IMR-90 (cell line): ENCODE data around the gene KCNMA1. TPM values are rescaled to one million over a fixed set of nuclear protein-coding genes. Genes with fewer than 3 reads are reported as not detected.

Source experiments
- ATAC-seq: fragments of 200-7000 bp; cut with Tn5 transposase; 2 replicates; pipeline ENCODE4 v1.9.1; 2020; ENCODE audit warnings: low read depth, mild to moderate bottlenecking, moderate library complexity
- BruUV-seq: library from RNA; stranded (reverse); fragments of 400-500 nt; replicated peaks from 2 replicates; lab custom pipeline; 2021; lab: Mats Ljungman, UMichigan
- CTCF ChIA-PET: fragments of 300-600 bp; formaldehyde crosslinking; extraction: SDS; loops from one replicate; lab custom pipeline; 2021; ENCODE audit warnings: antibody characterized with exemption; lab: Yijun Ruan, JAX
- POLR2A ChIA-PET: fragments of 300-600 bp; sonication (Branson Sonifier 250); formaldehyde crosslinking; loops from one replicate; lab custom pipeline; 2022; ENCODE audit warnings: antibody characterized with exemption; ENCODE audit not compliant: unreplicated experiment; lab: Charles Lee
- DNase-seq: peaks from one replicate; pipeline ENCODE4 v3.0.0; 2013
- H2AFZ ChIP-seq: replicated peaks from 2 replicates; pipeline ENCODE3; 2013; ENCODE audit warnings: low read length, mild to moderate bottlenecking; ENCODE audit not compliant: poor library complexity
- H2AK5ac ChIP-seq: 2 replicates; pipeline ENCODE4 v1.6.1; 2013; ENCODE audit warnings: low read depth, low read length, inconsistent platforms
- H2AK9ac ChIP-seq: replicated peaks from 2 replicates; pipeline ENCODE3; 2013; ENCODE audit warnings: mild to moderate bottlenecking, low read depth, low read length, moderate library complexity; ENCODE audit not compliant: poor library complexity
- H2BK120ac ChIP-seq: 2 replicates; pipeline ENCODE4 v1.6.1; 2013; ENCODE audit warnings: low read depth, low read length, inconsistent platforms
- H2BK15ac ChIP-seq: 3 replicates; pipeline ENCODE4 v1.6.1; 2013; ENCODE audit warnings: low read depth, low read length, inconsistent platforms
- H2BK20ac ChIP-seq: 2 replicates; pipeline ENCODE4 v1.6.1; 2013; ENCODE audit warnings: low read depth, mild to moderate bottlenecking, inconsistent platforms, low read length, moderate library complexity
- H2BK5ac ChIP-seq: 2 replicates; pipeline ENCODE4 v1.6.1; 2013; ENCODE audit warnings: mild to moderate bottlenecking, low read depth, low read length, inconsistent platforms; ENCODE audit not compliant: poor library complexity, severe bottlenecking
- H3K14ac ChIP-seq: replicated peaks from 2 replicates; pipeline ENCODE4 v1.6.1; 2013; ENCODE audit warnings: low read depth, low read length, inconsistent platforms
- H3K18ac ChIP-seq: 2 replicates; pipeline ENCODE4 v1.6.1; 2013; ENCODE audit warnings: low read depth, low read length, control low read depth
- H3K23ac ChIP-seq: 2 replicates; pipeline ENCODE4 v1.6.1; 2013; ENCODE audit warnings: low read depth, low read length, inconsistent platforms
- H3K27ac ChIP-seq: 2 replicates; pipeline ENCODE4 v1.5.1; 2013; ENCODE audit warnings: mild to moderate bottlenecking, control low read depth, low read length; ENCODE audit not compliant: insufficient read depth
- H3K27me3 ChIP-seq: 2 replicates; pipeline ENCODE4 v1.6.1; 2013; ENCODE audit warnings: low read length; ENCODE audit not compliant: control insufficient read depth, insufficient read depth
- H3K36me3 ChIP-seq: 2 replicates; pipeline ENCODE4 v1.6.1; 2013; ENCODE audit warnings: low read length, mixed read lengths; ENCODE audit not compliant: control insufficient read depth, insufficient read depth
- H3K4ac ChIP-seq: 2 replicates; pipeline ENCODE4 v1.6.1; 2013; ENCODE audit warnings: low read depth, low read length, inconsistent platforms
- H3K4me1 ChIP-seq: 2 replicates; pipeline ENCODE4 v1.6.1; 2013; ENCODE audit warnings: low read length, mixed read lengths; ENCODE audit not compliant: control insufficient read depth, insufficient read depth
- H3K4me2 ChIP-seq: 2 replicates; pipeline ENCODE4 v1.6.1; 2013; ENCODE audit warnings: low read depth, mild to moderate bottlenecking, control low read depth, low read length, moderate library complexity
- H3K4me3 ChIP-seq: 2 replicates; pipeline ENCODE4 v1.5.1; 2013; ENCODE audit warnings: low read depth, mild to moderate bottlenecking, control low read depth, low read length, moderate library complexity; ENCODE audit not compliant: insufficient read depth
- H3K56ac ChIP-seq: 2 replicates; pipeline ENCODE4 v1.6.1; 2013; ENCODE audit warnings: low read length, inconsistent platforms; ENCODE audit not compliant: insufficient read depth; ENCODE audit errors: extremely low read depth
- H3K79me1 ChIP-seq, 2 experiments: 2 replicates each; pipeline ENCODE4 v1.6.1; 2013; ENCODE audit warnings: low read length in 2 of 2, inconsistent platforms in 1 of 2, low read depth in 1 of 2
- H3K9ac ChIP-seq: 2 replicates; pipeline ENCODE4 v1.6.1; 2013; ENCODE audit warnings: low read depth, low read length, control low read depth
- H3K9me1 ChIP-seq: 2 replicates; pipeline ENCODE4 v1.6.1; 2013; ENCODE audit warnings: low read length, inconsistent platforms; ENCODE audit not compliant: insufficient read depth
- H3K9me3 ChIP-seq: 2 replicates; pipeline ENCODE4 v1.6.1; 2013; ENCODE audit warnings: low read length; ENCODE audit not compliant: control insufficient read depth, insufficient read depth
- H4K20me1 ChIP-seq: 2 replicates; pipeline ENCODE4 v1.6.1; 2013; ENCODE audit warnings: low read length, inconsistent platforms; ENCODE audit not compliant: insufficient read depth
- H4K5ac ChIP-seq: 2 replicates; pipeline ENCODE4 v1.6.1; 2013; ENCODE audit warnings: mild to moderate bottlenecking, low read depth, low read length, control low read depth
- H4K8ac ChIP-seq, 2 experiments: 2 replicates each; pipeline ENCODE4 v1.6.1; 2013; ENCODE audit warnings: low read depth in 2 of 2, low read length in 2 of 2, control low read depth in 1 of 2, inconsistent platforms in 1 of 2
- H4K91ac ChIP-seq: 2 replicates; pipeline ENCODE4 v1.6.1; 2013; ENCODE audit warnings: low read depth, low read length, inconsistent platforms; ENCODE audit not compliant: insufficient read depth
- BHLHE40 ChIP-seq: fragments of 150-350 bp; IDR thresholded peaks from 2 replicates; pipeline ENCODE4 v1.6.1; 2016; ENCODE audit warnings: mild to moderate bottlenecking, low read depth, low read length
- CEBPB ChIP-seq: IDR thresholded peaks from 2 replicates; pipeline ENCODE4 v1.6.1; 2012; ENCODE audit warnings: low read depth, low read length, improper control_type of control experiment
- CHD1 ChIP-seq: IDR thresholded peaks from 2 replicates; pipeline ENCODE4 v1.6.1; 2012; ENCODE audit warnings: low read depth, low read length, improper control_type of control experiment
- FOS ChIP-seq: fragments of 150-350 bp; IDR thresholded peaks from 2 replicates; pipeline ENCODE4 v1.6.1; 2016; ENCODE audit warnings: low read depth, low read length
- MAFK ChIP-seq: IDR thresholded peaks from 2 replicates; pipeline ENCODE4 v1.6.1; 2012; ENCODE audit warnings: low read depth, low read length, improper control_type of control experiment
- MAZ ChIP-seq: IDR thresholded peaks from 2 replicates; pipeline ENCODE4 v1.6.1; 2012; ENCODE audit warnings: low read depth, mild to moderate bottlenecking, low read length, improper control_type of control experiment, moderate library complexity, borderline replicate concordance
- MXI1 ChIP-seq: IDR thresholded peaks from 2 replicates; pipeline ENCODE4 v1.6.1; 2012; ENCODE audit warnings: low read depth, mild to moderate bottlenecking, low read length, moderate library complexity, borderline replicate concordance
- NFE2L2 ChIP-seq: fragments of 150-350 bp; IDR thresholded peaks from 2 replicates; pipeline ENCODE4 v1.6.1; 2016; ENCODE audit warnings: low read depth, mild to moderate bottlenecking, low read length
- POLR2A ChIP-seq: IDR thresholded peaks from 2 replicates; pipeline ENCODE4 v1.6.1; 2012; ENCODE audit warnings: mild to moderate bottlenecking, low read depth, low read length
- RAD21 ChIP-seq: IDR thresholded peaks from 2 replicates; pipeline ENCODE4 v1.6.1; 2012; ENCODE audit warnings: low read length, improper control_type of control experiment
- RCOR1 ChIP-seq: IDR thresholded peaks from 2 replicates; pipeline ENCODE4 v1.6.1; 2012; ENCODE audit warnings: mild to moderate bottlenecking, low read length, improper control_type of control experiment; ENCODE audit not compliant: insufficient replicate concordance
- RFX5 ChIP-seq: IDR thresholded peaks from 2 replicates; pipeline ENCODE4 v1.8.0; 2012; ENCODE audit warnings: low read depth, mild to moderate bottlenecking, low read length, moderate library complexity
- dilution Hi-C: fragments of 300-500 bp; cut with HindIII; formaldehyde crosslinking; loops from one replicate; pipeline ENCODE4 v1.14.3; 2018; ENCODE audit warnings: low sequenced_read_pairs; ENCODE audit not compliant: unreplicated experiment
- in situ Hi-C: fragments of 300-500 bp; cut with MboI; formaldehyde crosslinking; loops from 3 replicates; pipeline ENCODE4 v1.14.3; 2019; ENCODE audit warnings: low sequenced_read_pairs, inconsistent platforms, mixed read lengths
- intact Hi-C: fragments of 100-400 bp; cut with micrococcal nuclease; formaldehyde crosslinking; loops from 2 replicates; pipeline ENCODE4 v1.10.0; 2022
- polyA plus RNA-seq, 3 experiments: library from polyadenylated mRNA; depleted of rRNA; stranded (reverse); fragments of >200 nt; gene quantifications; 2 replicates each; pipeline ENCODE4 v1.2.3, GENCODE V29; 2012; ENCODE audit warnings: low replicate concordance in 1 of 3
- total RNA-seq: library from RNA; depleted of rRNA; stranded (reverse); fragments of >200 nt; gene quantifications from 2 replicates; pipeline ENCODE4 v1.2.3, GENCODE V29; 2012
- TF ChIP-seq, protein P1 (sequence below): fragments of 150-350 bp; IDR thresholded peaks from 2 replicates; pipeline ENCODE4 v1.6.1; 2016; ENCODE audit warnings: low read depth, mild to moderate bottlenecking, low read length, moderate library complexity, borderline replicate concordance
- TF ChIP-seq, protein P2 (sequence below): fragments of 150-350 bp; IDR thresholded peaks from 2 replicates; pipeline ENCODE4 v1.6.1; 2017; ENCODE audit warnings: mild to moderate bottlenecking, antibody characterized with exemption, low read length, low read depth

Gene KCNMA1
- total and polyA plus RNA-seq, 2 of the 4 experiments (the other 2 are of a cell fraction): 25.6 to 29.6 TPM

DNA sequence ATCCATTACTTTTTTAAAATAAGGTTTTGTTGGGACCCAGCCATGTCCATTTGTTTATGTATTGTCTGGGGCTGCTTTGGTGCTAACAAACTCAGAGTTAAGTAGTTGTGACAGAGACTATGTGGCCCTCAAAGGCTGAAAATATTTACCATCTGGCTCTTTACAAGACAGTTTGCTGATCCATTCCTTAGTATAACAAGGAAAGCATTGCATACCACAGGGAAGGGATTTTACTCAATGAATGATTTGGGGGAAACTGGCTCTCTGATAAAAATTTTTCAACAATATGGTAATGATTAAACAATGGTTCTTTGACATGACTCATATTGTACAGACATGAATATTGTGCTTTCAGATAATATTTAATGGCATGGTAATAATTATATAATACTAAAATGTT lies 738.1 kb downstream of the KCNMA1 start:
- Histone ChIP-seq H2AFZ (no peak overlapping the region), H2BK15ac (no peak overlapping the region), H2BK20ac (no peak overlapping the region), H3K27ac (no peak overlapping the region), H2BK5ac (no peak overlapping the region), H3K14ac (no peak overlapping the region), H3K18ac (no peak overlapping the region), H3K4me1 (no peaks in the 10 kb centered on the region), H2BK120ac (no peak overlapping the region), H4K5ac (no peak overlapping the region), H4K91ac (no peak overlapping the region), H3K9ac (no peak overlapping the region), H3K4me3 (no peak overlapping the region), H3K56ac (no peak overlapping the region), H3K4ac (no peak overlapping the region), H3K36me3 (no peaks in the 10 kb centered on the region), H4K8ac (no peak overlapping the region), H3K23ac (no peak overlapping the region), H2AK5ac (no peak overlapping the region), H3K79me1 (no peaks in the 10 kb centered on the region), H3K4me2 (no peak overlapping the region), H2AK9ac (no peak overlapping the region), H3K9me3 (no peaks in the 10 kb centered on the region), H3K9me1 (peaks cover under 1% of the 10 kb centered on the region; the same call in 1 of the 2 replicates), H4K20me1 (no peaks in the 10 kb centered on the region), H3K27me3 (no peaks in the 10 kb centered on the region)
- BruUV-seq: no TSS peak
- ChIA-PET POLR2A (no interaction called here), CTCF (no interaction called here)
- dilution Hi-C loops: no loop called here
- in situ Hi-C loops: no loop called here
- TF ChIP-seq RAD21: no peak
- no peak for TF ChIP-seq CHD1
- TF ChIP-seq, protein P1, sequence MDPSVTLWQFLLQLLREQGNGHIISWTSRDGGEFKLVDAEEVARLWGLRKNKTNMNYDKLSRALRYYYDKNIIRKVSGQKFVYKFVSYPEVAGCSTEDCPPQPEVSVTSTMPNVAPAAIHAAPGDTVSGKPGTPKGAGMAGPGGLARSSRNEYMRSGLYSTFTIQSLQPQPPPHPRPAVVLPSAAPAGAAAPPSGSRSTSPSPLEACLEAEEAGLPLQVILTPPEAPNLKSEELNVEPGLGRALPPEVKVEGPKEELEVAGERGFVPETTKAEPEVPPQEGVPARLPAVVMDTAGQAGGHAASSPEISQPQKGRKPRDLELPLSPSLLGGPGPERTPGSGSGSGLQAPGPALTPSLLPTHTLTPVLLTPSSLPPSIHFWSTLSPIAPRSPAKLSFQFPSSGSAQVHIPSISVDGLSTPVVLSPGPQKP: no peak
- TF ChIP-seq MXI1: no peak
- TF ChIP-seq, protein P2, sequence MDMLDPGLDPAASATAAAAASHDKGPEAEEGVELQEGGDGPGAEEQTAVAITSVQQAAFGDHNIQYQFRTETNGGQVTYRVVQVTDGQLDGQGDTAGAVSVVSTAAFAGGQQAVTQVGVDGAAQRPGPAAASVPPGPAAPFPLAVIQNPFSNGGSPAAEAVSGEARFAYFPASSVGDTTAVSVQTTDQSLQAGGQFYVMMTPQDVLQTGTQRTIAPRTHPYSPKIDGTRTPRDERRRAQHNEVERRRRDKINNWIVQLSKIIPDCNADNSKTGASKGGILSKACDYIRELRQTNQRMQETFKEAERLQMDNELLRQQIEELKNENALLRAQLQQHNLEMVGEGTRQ: no peak
- TF ChIP-seq MAZ: no peak
- TF ChIP-seq MAFK: no peak
- TF ChIP-seq RFX5: no peak
- TF ChIP-seq CEBPB: no peak
- no peak for TF ChIP-seq FOS
- TF ChIP-seq BHLHE40: no peak
- no peak for TF ChIP-seq POLR2A
- no peak for TF ChIP-seq RCOR1
- no peak for TF ChIP-seq NFE2L2
- ATAC-seq (no peak), DNase-seq (peak; percentile 5)
- intact Hi-C loops: no loop called here
